Stimulated activated CD8-positive, alpha-beta memory T cell treated with anti-CD3 and anti-CD28 coated beads, Interleukin-15, amount 100 ng/mL, for 24 hours (primary cell): ENCODE data around the gene FGD6.
A peak's percentile ranks its signal among the peaks of the same experiment; 100 is the strongest.
"Not testable (repeated sequence)": the region's sequence is repeated elsewhere in the genome, so short reads cannot be mapped to it uniquely, and the experiment has no call there.

Source experiments
- DNase-seq: peaks from one replicate; pipeline ENCODE4 v3.0.0-alpha.2; 2020; ENCODE audit warnings: low read depth

Gene FGD6

DNA sequence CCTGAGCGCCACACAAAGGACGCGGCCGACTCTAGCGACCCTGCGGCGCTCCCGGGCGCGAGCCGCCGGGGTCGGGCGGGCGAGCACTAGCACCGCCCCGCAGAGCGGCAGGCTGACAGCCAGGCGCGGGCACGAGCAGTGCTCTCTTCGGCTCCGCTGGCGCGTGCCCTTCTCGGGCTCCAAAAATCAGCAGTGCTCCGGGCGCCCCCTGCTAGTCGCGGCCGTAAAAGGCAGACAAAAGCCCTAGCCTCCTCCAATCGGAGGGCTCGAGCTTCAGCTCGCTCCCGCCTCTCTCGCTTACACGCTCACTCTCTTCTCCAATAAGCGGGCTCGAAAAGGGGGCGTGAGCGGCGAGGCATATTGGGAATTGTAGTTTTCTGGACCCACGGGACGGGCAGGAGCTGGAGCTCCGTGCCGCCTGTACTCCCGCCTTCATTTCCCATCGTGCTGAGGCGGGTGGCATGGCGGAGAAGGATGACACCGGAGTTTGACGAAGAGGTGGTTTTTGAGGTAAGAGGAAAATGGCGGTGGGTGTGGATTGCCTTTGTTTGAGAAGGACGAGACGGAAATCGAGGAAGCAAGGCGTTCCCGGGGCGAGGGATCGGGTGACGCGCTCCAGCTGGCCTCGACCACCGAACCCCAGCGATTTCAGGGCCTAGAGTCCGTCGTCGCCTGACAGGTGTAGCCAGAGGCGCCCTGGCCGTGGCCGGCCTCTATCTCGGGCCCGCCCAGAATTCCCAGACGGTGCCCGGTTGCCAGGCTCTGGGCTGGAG lies at the start of gene FGD6, which contains the start of gene VEZT:
TSS of gene FGD6 (minus strand) at position 91 of the 773 bp plus-strand sequence. CDS start 227 bp downstream, outside the sequence.
TSS of gene VEZT (plus strand) at position 431 of the 773 bp plus-strand sequence. CDS start at position 475, 44 bp downstream.
- DNase-seq = peak; percentile 80

DNA sequence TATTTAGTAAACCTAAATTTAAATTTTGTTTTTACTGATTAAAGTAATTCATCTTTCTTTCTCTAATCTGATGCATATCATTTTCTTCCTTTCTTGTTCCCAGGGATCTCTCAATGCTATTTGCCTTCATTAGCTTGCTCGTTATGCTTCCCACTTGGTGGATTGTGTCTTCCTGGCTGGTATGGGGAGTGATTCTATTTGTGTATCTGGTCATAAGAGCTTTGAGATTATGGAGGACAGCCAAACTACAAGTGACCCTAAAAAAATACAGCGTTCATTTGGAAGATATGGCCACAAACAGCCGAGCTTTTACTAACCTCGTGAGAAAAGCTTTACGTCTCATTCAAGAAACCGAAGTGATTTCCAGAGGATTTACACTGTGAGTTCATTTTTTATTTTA lies 49.0 kb upstream of the FGD6 start:
- DNase-seq = no peak

DNA sequence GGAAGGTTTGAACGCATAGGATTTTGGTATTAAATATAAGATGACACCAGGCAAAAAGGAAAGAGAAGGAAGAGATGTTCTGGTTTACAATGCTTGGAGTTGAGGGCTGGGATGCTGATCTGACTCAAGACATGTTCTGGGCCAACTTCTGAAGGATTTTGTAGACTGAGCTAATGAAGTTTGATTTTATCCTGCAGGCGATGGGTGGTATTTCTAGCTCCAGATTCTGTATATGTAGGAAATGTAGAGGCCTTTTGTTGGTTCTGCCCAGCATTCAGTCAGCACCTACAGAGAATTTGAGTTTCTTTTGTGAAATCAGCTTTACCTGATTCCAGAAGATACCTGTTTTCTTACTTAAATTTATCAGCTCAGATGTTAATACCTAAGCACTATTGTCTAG lies 48.5 kb upstream of the FGD6 start:
- DNase-seq = no peak

DNA sequence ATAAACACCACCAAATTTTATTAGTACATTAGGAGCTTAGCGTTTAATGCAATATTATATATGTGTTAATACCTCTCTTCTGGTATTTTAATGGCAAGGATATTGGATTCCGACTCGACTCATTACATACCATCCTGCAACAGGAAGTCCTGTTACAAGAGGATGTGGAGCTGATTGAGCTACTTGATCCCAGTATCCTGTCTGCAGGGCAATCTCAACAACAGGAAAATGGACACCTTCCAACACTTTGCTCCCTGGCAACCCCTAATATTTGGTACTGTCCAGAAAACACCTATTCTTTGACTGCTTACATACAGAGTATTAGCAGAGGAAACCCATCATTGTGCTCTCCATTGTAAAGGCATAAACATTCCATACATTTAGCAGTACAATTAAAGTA lies 45.5 kb upstream of the FGD6 start:
- DNase-seq = no peak

DNA sequence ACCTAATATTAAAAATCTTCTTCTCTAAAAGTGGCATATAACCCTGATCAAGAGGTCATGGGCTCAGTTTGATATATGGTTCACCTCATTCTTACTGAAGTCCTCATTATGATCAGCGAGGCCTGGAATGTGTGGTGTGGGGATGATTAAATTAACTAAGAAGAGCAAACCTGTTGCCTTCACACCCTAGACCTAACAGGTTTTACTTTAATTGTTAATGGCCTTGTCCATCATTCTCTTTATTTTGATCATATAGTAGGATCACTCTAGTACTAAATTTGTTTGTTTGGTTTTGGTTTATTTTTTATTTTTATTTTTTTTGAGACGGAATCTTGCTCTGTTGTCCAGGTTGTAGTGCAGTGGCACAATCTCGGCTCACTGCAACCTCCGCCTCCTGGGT lies 43.8 kb upstream of the FGD6 start:
- DNase-seq = no peak

DNA sequence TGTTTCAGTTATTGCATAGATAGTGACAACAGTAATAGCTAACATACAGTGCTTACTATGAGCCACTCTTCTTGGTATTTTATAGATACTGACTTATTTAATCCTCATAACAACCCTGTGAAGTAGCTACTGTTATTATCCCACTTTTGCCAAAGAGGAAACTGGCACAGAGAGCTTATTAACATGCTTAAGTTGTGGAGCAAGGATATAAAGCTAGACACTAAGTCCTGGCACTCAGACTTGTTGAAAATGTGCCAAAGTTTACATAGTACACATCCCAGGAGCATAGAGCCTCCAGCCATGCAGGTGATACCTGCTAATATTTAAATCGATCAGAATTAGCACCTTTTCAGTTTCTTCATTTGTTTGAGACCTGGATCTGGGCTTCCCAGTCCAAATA lies 42.1 kb upstream of the FGD6 start:
- no peak for DNase-seq

DNA sequence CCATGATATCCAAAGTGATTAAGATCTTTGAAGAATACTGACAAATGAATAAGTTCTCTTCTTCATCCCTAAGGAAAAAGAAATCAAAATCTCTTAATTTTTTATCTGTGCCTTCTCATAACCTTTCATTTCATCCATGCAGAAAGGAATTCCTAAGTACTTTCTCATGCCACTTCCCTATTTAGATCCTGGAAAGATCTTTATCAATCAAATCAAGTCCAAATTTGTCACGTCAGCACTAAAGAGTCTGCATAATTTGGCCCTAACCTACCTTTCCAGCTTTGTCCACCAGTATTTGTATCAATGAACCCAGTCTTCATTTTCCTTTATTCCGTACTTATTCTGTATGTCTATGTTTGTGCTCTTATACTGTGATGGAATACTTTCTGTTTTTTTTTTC lies 41.5 kb upstream of the FGD6 start:
- DNase-seq = no peak

DNA sequence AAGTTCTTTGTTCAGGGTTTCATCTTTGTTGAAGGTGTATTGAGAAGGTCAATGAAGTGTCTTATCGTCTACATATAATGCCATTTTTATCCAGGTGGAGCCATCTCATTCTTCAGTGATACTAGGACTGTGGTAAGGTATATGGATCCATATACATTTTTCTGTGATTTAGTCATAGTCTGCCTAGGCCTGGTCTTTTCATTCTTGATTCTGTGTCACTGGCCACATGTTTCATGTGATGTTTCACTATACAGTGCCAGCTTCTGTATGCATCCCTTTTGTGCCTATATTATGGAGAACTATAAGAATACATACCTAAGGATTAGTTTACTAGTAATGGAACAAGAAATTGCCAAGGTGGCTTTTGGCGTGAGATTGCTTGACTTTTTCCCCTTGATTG lies 40.9 kb upstream of the FGD6 start:
- DNase-seq = no peak

DNA sequence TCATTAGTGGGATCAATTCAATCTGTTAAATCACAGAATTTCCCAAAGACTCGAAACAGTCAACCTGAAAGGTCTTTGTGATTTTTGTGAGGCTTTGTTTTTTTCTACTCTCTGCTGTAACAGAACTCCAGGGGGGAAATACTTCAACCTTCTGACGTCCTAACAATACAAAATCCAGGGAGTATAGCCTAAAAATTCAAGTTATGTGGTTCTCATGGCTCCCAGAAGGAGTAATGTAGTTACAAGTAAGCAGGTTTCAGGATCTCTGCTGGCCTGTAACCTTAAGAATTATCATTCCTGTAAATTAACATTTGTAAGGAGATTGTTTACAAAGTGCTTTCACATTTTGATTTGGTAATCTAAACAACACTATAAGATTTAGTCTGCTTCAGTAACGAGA lies 40.3 kb upstream of the FGD6 start:
- no peak for DNase-seq

DNA sequence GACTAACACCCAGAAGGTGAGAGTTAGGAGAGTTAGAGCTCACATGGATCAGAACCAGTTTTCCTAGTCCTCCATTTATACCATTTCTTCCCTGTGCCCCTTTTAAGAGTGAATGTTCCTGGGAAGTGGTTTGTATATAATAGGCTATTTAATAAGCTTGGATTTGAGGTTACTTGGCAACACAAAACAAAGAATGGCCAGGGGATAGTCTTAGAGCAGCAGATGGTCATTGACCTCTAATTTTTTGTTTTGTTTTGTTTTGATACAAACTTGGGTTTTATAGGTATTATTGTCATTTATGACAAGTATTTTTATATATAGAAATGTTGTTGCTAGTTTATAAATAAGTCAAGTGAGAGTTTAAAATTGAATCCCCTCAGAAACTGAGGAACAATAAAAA lies 36.1 kb upstream of the FGD6 start:
- DNase-seq = no peak

DNA sequence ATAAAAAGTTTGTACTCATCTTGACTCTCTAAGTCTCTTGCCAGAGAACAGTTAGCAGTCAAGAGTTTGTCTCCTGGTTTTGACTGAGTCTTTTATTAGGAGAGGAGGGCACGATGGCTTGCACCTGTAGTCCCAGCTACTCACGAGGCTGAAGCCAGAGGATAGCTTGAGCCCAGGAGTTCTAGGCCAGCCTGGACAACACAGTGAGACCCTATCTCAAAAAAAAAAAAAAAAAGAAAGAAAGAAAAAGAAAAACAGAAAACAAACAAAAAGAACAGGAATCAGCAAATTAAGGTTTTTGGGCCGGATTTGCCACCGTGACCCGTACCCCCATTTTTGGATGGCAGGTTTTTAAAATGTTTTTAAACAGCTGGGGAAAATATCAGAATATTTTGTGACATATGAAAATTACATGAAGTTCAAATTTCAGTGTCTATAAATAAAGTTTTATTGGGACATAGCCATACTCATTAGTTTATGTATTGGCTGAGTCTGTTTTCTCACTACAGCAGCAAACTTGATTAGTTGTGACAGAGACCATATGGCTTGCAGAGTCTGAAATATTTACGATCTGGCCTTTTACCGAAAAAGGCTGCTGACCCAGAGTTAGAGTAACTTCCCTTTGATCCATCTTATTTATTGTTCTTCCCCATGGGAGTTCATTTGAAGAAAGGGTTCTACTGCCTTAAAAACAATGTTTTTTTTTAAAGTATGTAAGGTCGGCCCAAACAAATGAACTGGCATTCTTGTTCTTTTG lies 31.5 kb upstream of the FGD6 start:
- no peak for DNase-seq

DNA sequence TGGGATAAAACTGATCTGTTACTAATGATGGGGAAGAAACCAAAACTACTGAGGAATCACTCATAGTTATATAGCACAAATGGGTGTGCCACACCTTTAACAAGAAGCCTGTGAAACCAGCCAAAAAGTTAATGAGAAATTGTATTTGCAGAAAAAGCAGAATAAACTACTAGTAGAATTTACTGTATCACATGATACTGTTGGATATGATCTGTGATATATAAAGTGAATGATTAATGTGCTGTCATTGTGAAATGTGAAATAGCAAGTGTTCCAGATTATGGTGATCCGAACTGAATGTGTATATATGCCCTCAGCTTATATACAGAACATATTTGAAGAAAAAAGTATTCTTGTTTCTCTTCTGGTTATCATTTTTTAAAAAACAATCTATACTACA lies 30.8 kb upstream of the FGD6 start:
- DNase-seq = no peak

DNA sequence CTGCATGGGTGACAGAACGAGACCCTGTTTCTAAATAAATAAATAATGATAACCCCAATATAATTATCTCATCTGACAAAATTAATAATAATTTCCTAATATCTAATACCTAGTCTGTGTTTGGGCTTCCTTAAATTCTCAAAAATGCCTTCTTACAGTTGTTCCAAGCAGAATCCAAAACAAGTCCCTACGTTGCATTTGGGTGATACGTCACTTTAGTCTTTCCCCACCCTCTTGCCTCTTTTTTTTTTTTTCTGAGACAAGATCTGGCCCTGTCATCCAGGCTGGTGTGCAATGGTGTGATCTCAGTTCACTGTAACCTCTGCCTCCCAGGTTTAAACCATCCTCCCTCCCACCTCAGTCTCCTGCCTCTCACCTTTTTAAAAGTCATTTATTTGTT lies 27.1 kb upstream of the FGD6 start:
- DNase-seq = no peak

DNA sequence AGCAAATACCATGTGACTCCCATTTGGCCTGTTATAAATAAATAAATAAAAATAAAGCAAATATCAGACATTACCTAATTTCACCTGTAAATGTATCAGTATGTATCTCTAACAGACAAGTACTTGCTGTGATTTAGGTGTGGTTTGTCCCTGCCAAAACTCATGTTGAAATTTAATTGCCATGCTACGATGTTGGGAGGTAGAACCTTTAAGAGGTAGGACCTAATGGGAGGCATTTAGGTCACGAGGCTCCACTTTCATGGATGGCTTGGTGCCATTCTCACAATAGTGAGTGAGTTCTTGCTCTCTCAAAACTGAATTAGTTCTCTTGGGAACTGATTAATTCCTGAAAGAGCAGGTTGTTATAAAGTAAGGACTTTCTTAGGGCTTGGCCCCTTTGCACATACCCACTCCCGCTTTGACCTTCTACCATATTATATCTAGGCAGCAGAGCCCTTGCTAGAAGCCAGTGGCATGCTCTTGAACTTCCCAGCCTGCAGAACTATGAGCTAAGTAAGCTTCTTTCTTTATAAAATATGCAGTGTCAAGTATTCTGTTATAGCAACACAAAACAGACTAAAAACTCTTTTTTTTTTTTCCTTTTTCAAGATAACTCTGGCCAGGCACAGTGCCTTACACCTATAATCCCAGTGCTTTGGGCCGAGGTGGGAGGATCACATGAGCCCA lies 26.4 kb upstream of the FGD6 start:
- no peak for DNase-seq

DNA sequence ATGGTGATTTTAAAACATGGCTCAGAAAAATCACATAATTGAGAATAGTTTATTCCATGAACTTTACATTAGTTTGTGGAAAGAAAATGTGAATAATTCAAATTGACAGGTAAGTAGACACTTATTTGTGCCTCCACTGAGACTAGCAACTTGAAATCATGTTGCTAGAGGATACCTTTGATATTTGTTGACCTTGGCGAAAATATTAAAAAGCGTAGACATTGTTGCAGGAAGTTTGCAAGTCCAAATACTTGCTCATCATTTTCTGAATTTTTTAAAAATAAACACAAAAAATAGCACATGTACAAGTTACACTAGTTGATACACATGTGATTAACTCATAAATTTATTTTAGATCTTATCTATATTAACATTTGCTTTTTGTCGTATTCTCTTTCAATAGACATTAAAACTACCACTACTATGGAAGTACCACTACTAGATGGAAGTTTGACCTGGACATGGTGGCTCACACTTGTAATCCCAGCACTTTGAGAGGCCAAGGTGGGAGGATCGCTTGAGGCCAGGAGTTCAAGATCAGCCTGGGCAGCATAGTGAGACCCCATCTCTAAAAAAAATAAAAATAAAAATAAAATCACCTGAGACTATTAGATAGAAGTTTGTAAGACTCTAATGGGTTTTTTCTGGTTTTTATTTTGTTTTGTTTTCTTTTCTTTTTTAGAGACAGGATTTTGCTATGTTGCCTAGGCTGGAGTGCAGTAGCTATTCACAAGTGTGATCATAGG lies 24.7 kb upstream of the FGD6 start:
- no peak for DNase-seq

DNA sequence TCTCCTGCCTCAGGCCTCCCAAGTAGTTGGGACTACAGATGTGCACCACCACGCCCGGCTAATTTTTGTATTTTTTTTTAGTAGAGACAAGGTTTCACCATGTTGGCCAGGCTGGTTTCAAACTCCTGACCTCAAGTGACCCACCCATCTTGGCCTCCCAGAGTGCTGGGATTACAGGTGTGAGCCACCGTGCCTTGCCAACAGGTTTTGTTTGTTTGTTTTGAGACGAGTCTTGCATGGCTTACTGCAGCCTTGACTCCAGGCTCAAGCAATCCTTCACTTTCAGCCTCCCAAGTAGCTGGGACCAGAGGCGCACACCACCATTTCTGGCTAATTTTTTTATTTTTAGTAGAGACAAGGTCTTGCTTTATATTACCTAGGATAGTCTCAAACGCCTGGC lies 23.9 kb upstream of the FGD6 start:
- not testable (repeated sequence) for DNase-seq

DNA sequence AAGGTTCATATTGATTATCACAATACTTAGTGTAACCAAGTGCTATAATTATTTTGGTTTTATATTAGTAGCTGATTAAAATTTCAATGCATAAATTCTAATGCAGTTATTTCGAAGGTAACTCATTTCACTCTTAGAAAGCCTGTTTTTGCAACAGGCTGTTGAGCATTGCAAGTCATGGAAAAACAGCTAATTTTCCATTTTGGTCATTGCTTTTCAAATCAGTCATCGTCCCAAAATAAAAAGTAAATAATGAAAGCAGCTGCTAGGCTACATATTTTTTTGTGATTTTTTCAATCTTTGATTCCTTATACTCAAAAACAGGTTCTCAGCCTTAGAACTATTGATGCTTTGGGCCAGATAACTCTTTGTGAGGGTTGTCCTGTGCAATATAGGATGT lies 23.3 kb upstream of the FGD6 start:
- DNase-seq = no peak

DNA sequence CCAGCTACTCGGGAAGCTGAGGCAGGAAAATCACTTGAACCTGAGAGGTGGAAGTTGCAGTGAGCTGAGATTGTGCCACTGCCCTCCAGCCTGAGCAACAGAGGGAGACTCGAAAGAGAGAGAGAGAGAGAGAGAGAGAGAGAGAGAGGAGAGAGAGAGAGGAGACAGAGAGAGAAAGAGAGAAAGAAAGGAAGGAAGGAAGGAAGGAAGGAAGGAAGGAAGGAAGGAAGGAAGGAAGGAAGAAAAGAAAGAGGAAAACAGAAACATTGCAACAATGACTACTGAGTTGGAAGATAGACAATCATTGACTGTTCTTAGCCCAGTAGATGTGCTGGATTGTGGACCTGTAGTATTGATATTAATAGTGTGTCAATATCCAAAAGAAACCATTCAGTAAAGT lies 22.6 kb upstream of the FGD6 start:
- not testable (repeated sequence) for DNase-seq

DNA sequence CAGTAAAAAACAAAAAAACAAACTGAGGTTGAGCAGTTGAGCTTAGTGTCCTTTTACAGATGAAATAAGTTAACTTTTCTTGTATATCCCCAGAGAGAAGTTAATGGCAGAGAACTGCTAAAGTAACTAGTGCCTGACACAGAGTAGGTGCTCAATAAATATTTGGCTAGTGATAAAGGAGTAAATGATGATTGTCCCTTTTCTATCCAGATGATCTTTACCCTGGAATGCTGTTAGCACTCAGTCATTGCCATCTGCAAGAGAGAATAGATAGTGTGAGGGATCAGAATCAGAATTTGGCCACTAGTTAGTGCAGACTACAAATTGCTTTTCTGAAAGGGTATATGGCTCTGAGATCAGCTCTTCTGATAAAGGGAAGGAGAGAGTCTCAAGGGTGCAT lies 21.9 kb upstream of the FGD6 start:
- DNase-seq = no peak

DNA sequence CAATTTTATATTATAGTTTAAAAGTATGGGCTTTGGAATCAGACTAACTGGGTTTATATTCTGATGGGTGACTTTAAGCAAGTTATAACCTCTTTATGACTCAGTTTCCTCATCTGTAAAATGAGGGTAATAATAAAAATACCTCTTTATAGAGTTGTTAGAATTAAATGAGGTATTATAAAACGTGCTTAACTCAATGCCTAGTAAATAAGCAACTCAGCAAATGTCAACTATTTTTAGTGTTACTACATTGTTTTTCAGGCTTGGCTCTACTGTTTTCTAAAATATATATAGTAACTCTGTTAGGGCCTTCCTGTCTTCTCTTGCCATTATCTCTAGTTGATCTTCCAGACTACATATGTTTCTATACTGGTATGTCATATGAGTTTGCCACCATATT lies 20.9 kb upstream of the FGD6 start:
- DNase-seq = no peak

DNA sequence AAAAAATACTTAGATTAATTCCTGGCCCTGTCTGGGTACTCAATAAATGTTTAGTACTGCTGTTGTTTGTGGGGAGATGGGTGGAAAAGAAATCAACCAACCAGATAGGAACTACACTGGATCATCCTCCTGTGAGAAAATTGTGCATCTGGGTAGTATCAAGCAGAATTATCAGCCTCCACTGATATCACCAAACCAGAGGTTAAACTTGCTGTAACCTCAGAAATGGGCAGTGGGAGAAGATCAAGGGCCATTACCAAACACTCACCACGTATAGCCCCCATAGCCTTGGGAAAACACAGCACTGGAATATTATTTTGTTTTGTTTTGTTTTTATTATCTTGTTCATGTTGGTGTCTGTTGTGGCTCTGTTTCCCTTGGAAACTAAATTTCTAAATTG lies 20.0 kb upstream of the FGD6 start:
- DNase-seq = no peak

DNA sequence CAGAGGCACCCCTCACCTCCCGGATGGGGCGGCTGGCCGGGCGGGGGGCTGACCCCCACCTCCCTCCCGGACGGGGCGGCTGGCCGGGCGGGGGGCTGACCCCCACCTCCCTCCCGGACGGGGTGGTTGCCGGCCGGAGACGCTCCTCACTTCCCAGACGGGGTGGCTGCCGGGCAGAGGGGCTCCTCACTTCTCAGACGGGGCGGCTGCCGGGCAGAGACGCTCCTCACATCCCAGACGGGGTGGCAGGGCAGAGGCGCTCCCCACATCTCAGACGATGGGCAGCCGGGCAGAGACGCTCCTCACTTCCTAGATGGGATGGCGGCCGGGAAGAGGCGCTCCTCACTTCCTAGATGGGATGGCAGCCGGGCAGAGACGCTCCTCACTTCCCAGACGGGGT lies 18.4 kb upstream of the FGD6 start:
- not testable (repeated sequence) for DNase-seq
